Measurements from ENCODE around the gene TC2N. TPM values are rescaled to one million over a fixed set of nuclear protein-coding genes. Genes with fewer than 3 reads are reported as not detected.
"Not testable (repeated sequence)": the region's sequence is repeated elsewhere in the genome, so short reads cannot be mapped to it uniquely, and the experiment has no call there.

The TC2N gene
- total and polyA plus RNA-seq, 2 donors: 23.9 to 42.5 TPM

DNA sequence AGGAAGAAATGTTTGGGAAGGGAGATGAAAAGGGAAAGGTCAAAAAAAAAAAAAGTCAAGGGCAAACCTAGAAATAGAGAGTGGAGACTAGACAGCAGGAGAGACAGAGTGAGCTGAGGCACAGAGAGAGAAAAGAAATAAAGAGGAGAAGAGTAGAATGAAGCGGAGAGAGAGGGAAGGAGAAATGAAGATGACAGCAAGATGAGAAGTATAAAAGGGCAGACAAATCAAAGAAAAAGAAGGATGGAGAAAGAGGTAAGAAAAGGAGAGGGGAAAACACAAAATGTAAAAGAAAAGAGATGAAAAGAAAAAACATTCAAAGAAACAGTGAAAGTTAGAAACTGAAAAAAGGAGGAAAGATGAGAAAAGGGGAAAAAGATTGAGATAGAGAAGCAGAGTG is 53.0 kb downstream of the TC2N start:
- WGBS: 98% methylated on average over 1 of the region's 1 CpG
- peaks cover 0 to 4% of the 10 kb centered on the region in 2 donors for H3K36me3 ChIP-seq (ENCODE audit: control insufficient read depth in 2 of 2, insufficient read depth in 2 of 2, low read length in 1 of 2)
- no peaks in the 10 kb centered on the region for H3K4me1 ChIP-seq (ENCODE audit: control insufficient read depth in 2 of 2, insufficient read depth in 2 of 2, low read length in 2 of 2)
- H3K4me3 ChIP-seq (ENCODE audit: low read length in 2 of 2): no peak overlapping the region
- H3K27ac ChIP-seq (ENCODE audit: low read depth in 1 of 2, low read length in 1 of 2): no peak overlapping the region
- H3K27me3 ChIP-seq (ENCODE audit: control insufficient read depth in 2 of 2, insufficient read depth in 1 of 2, low read length in 1 of 2): no peaks in the 10 kb centered on the region
- H3K9me3 ChIP-seq (ENCODE audit: control insufficient read depth in 2 of 2, insufficient read depth in 1 of 2, low read length in 1 of 2): peaks cover 0 to 2% of the 10 kb centered on the region in 2 donors
- no peak for DNase-seq (ENCODE audit: low read depth in 6 of 9, low spot score in 9 of 9)

DNA sequence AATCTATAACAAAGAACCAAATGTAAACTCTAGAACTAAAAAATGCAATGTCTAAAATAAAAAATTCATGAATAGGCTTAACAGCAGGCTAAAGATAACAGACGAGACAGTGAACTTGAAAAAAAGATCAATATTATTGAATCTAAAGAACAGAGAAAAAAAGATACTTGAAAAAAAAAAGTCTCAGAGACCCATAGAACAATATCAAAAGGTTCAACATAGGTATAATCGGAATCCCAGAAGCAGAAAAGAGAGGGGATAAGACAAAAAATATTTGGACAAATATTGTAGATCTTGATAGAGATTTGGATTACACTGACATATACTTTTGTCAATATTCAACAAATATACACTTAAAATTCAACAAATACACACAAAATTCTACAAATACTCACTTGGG is 56.6 kb downstream of the TC2N start:
- Histone ChIP-seq H3K27me3 (ENCODE audit: control insufficient read depth in 2 of 2, insufficient read depth in 1 of 2, low read length in 1 of 2) (no peaks in the 10 kb centered on the region), H3K36me3 (ENCODE audit: control insufficient read depth in 2 of 2, insufficient read depth in 2 of 2, low read length in 1 of 2) (peaks cover 0 to 4% of the 10 kb centered on the region in 2 donors), H3K4me1 (ENCODE audit: control insufficient read depth in 2 of 2, insufficient read depth in 2 of 2, low read length in 2 of 2) (no peaks in the 10 kb centered on the region), H3K4me3 (ENCODE audit: low read length in 2 of 2) (no peak overlapping the region), H3K27ac (ENCODE audit: low read depth in 1 of 2, low read length in 1 of 2) (no peak overlapping the region), H3K9me3 (ENCODE audit: control insufficient read depth in 2 of 2, insufficient read depth in 1 of 2, low read length in 1 of 2) (peaks cover 5 to 9% of the 10 kb centered on the region in 2 donors)
- no peak for DNase-seq (ENCODE audit: low read depth in 6 of 9, low spot score in 9 of 9)
- WGBS: 97% methylated on average over 2 of the region's 2 CpGs

DNA sequence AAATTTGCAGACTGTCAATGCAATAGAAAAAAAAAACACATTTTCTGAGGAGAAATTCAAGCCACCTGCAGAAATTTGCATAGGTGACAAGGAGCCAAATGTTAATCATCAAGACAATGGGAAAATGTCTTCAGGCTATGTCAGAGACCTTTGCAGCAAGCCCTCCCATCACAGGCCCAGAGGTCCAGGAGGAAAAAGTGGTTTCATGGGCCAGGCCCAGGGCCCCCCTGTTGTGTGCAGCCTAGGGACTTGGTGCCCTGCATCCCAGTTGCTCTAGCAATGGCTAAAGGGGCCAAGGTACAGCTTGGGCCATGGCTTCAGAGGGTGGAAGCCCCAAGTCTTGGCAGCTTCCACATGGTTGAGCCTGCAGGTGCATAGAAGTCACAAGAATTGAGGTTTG is 60.6 kb downstream of the TC2N start:
- DNase-seq (ENCODE audit: low read depth in 6 of 9, low spot score in 9 of 9): no peak
- H3K27me3 ChIP-seq (ENCODE audit: control insufficient read depth in 2 of 2, insufficient read depth in 1 of 2, low read length in 1 of 2): no peaks in the 10 kb centered on the region

DNA sequence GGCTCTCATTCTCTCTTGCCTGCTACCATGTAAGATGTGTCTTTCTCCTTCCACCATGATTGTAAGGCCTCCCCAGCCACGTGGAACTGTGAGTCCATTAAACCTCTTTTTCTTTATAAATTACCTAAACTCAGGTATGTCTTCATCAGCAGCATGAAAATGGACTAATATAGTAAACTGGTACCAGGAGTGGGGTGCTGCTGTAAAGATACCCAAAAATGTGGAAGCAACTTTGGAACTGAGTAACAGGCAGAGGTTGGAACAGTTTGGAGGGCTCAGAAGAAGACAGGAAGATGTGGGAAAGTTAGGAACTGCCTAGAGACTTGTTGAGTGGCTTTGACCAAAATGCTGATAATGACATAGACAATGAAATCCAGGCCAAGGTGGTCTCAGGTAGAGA is 61.2 kb downstream of the TC2N start:
- not testable (repeated sequence) for H3K4me3 ChIP-seq (ENCODE audit: low read length in 2 of 2); H3K36me3 ChIP-seq (ENCODE audit: control insufficient read depth in 2 of 2, insufficient read depth in 2 of 2, low read length in 1 of 2); H3K27ac ChIP-seq (ENCODE audit: low read depth in 1 of 2, low read length in 1 of 2); DNase-seq (ENCODE audit: low read depth in 6 of 9, low spot score in 9 of 9); H3K4me1 ChIP-seq (ENCODE audit: control insufficient read depth in 2 of 2, insufficient read depth in 2 of 2, low read length in 2 of 2); H3K27me3 ChIP-seq (ENCODE audit: control insufficient read depth in 2 of 2, insufficient read depth in 1 of 2, low read length in 1 of 2)
- H3K9me3 ChIP-seq (ENCODE audit: control insufficient read depth in 2 of 2, insufficient read depth in 1 of 2, low read length in 1 of 2): peaks cover 5 to 12% of the 10 kb centered on the region in 2 donors
- 95% methylated on average over 1 of the region's 1 CpG for WGBS

More for the DNA sequence above, 60.6 kb downstream of the TC2N start:
- no peaks in the 10 kb centered on the region for H3K4me1 ChIP-seq (ENCODE audit: control insufficient read depth in 2 of 2, insufficient read depth in 2 of 2, low read length in 2 of 2)
- no peak overlapping the region for H3K27ac ChIP-seq (ENCODE audit: low read depth in 1 of 2, low read length in 1 of 2)
- H3K4me3 ChIP-seq (ENCODE audit: low read length in 2 of 2): no peak overlapping the region
- H3K36me3 ChIP-seq (ENCODE audit: control insufficient read depth in 2 of 2, insufficient read depth in 2 of 2, low read length in 1 of 2): peaks cover 0 to 4% of the 10 kb centered on the region in 2 donors
- peaks cover 5 to 12% of the 10 kb centered on the region in 2 donors for H3K9me3 ChIP-seq (ENCODE audit: control insufficient read depth in 2 of 2, insufficient read depth in 1 of 2, low read length in 1 of 2)

- Histone ChIP-seq H3K4me1 (ENCODE audit: control insufficient read depth in 2 of 2, insufficient read depth in 2 of 2, low read length in 2 of 2) (no peaks in the 10 kb centered on the region), H3K27ac (ENCODE audit: low read depth in 1 of 2, low read length in 1 of 2) (no peak overlapping the region), H3K4me3 (ENCODE audit: low read length in 2 of 2) (no peak overlapping the region), H3K27me3 (ENCODE audit: control insufficient read depth in 2 of 2, insufficient read depth in 1 of 2, low read length in 1 of 2) (no peaks in the 10 kb centered on the region), H3K36me3 (ENCODE audit: control insufficient read depth in 2 of 2, insufficient read depth in 2 of 2, low read length in 1 of 2) (peaks cover 0 to 4% of the 10 kb centered on the region in 2 donors), H3K9me3 (ENCODE audit: control insufficient read depth in 2 of 2, insufficient read depth in 1 of 2, low read length in 1 of 2) (peaks cover 5 to 12% of the 10 kb centered on the region in 2 donors)
- no peak for DNase-seq (ENCODE audit: low read depth in 6 of 9, low spot score in 9 of 9)
These were observed 61.7 kb downstream of the TC2N start for GRCh38 chr14:91805659-91806058.

GRCh38 chr14:91801358-91801757 is 66.0 kb downstream of the TC2N start:
- H3K27ac ChIP-seq (ENCODE audit: low read depth in 1 of 2, low read length in 1 of 2): no peak overlapping the region
- peaks cover 0 to 3% of the 10 kb centered on the region in 2 donors for H3K9me3 ChIP-seq (ENCODE audit: control insufficient read depth in 2 of 2, insufficient read depth in 1 of 2, low read length in 1 of 2)
- no peaks in the 10 kb centered on the region for H3K36me3 ChIP-seq (ENCODE audit: control insufficient read depth in 2 of 2, insufficient read depth in 2 of 2, low read length in 1 of 2)
- WGBS: 98% methylated on average over 2 of the region's 2 CpGs
- no peaks in the 10 kb centered on the region for H3K4me1 ChIP-seq (ENCODE audit: control insufficient read depth in 2 of 2, insufficient read depth in 2 of 2, low read length in 2 of 2)
- no peak for DNase-seq (ENCODE audit: low read depth in 6 of 9, low spot score in 9 of 9)
- no peaks in the 10 kb centered on the region for H3K27me3 ChIP-seq (ENCODE audit: control insufficient read depth in 2 of 2, insufficient read depth in 1 of 2, low read length in 1 of 2)
- H3K4me3 ChIP-seq (ENCODE audit: low read length in 2 of 2): no peak overlapping the region

GRCh38 chr14:91796617-91797347 is 70.6 kb downstream of the TC2N start:
- no peak for DNase-seq (ENCODE audit: low read depth in 6 of 9, low spot score in 9 of 9)
- no peak overlapping the region for H3K4me3 ChIP-seq (ENCODE audit: low read length in 2 of 2)

GRCh38 chr14:91793704-91794103 is 73.6 kb downstream of the TC2N start:
- no peak overlapping the region for H3K4me3 ChIP-seq (ENCODE audit: low read length in 2 of 2)
- no peaks in the 10 kb centered on the region for H3K9me3 ChIP-seq (ENCODE audit: control insufficient read depth in 2 of 2, insufficient read depth in 1 of 2, low read length in 1 of 2)
- H3K27me3 ChIP-seq (ENCODE audit: control insufficient read depth in 2 of 2, insufficient read depth in 1 of 2, low read length in 1 of 2): no peaks in the 10 kb centered on the region
- no peak overlapping the region for H3K27ac ChIP-seq (ENCODE audit: low read depth in 1 of 2, low read length in 1 of 2)
- DNase-seq (ENCODE audit: low read depth in 6 of 9, low spot score in 9 of 9): no peak
- 98% methylated on average over 4 of the region's 4 CpGs for WGBS
- H3K4me1 ChIP-seq (ENCODE audit: control insufficient read depth in 2 of 2, insufficient read depth in 2 of 2, low read length in 2 of 2): no peaks in the 10 kb centered on the region
- H3K36me3 ChIP-seq (ENCODE audit: control insufficient read depth in 2 of 2, insufficient read depth in 2 of 2, low read length in 1 of 2): no peaks in the 10 kb centered on the region

More at GRCh38 chr14:91796617-91797347, 70.6 kb downstream of the TC2N start:
- Histone ChIP-seq H3K4me1 (ENCODE audit: control insufficient read depth in 2 of 2, insufficient read depth in 2 of 2, low read length in 2 of 2) (no peaks in the 10 kb centered on the region), H3K9me3 (ENCODE audit: control insufficient read depth in 2 of 2, insufficient read depth in 1 of 2, low read length in 1 of 2) (no peaks in the 10 kb centered on the region), H3K27me3 (ENCODE audit: control insufficient read depth in 2 of 2, insufficient read depth in 1 of 2, low read length in 1 of 2) (no peaks in the 10 kb centered on the region), H3K27ac (ENCODE audit: low read depth in 1 of 2, low read length in 1 of 2) (no peak overlapping the region), H3K36me3 (ENCODE audit: control insufficient read depth in 2 of 2, insufficient read depth in 2 of 2, low read length in 1 of 2) (no peaks in the 10 kb centered on the region)
- WGBS: 95% methylated on average over 1 of the region's 1 CpG

- Histone ChIP-seq H3K27me3 (ENCODE audit: control insufficient read depth in 2 of 2, insufficient read depth in 1 of 2, low read length in 1 of 2) (no peaks in the 10 kb centered on the region), H3K27ac (ENCODE audit: low read depth in 1 of 2, low read length in 1 of 2) (no peak overlapping the region), H3K4me1 (ENCODE audit: control insufficient read depth in 2 of 2, insufficient read depth in 2 of 2, low read length in 2 of 2) (no peaks in the 10 kb centered on the region), H3K9me3 (ENCODE audit: control insufficient read depth in 2 of 2, insufficient read depth in 1 of 2, low read length in 1 of 2) (no peaks in the 10 kb centered on the region), H3K4me3 (ENCODE audit: low read length in 2 of 2) (no peak overlapping the region), H3K36me3 (ENCODE audit: control insufficient read depth in 2 of 2, insufficient read depth in 2 of 2, low read length in 1 of 2) (no peaks in the 10 kb centered on the region)
- no peak for DNase-seq (ENCODE audit: low read depth in 6 of 9, low spot score in 9 of 9)
- WGBS: 98% methylated on average over 2 of the region's 2 CpGs
These were observed 81.1 kb downstream of the TC2N start for GRCh38 chr14:91786188-91786587.
